GM21786 (cell line): ENCODE measurements around the gene GCNT2.
"Not testable (repeated sequence)": the region's sequence is repeated elsewhere in the genome, so short reads cannot be mapped to it uniquely, and the experiment has no call there.

Experiments used
- ATAC-seq: cut with Tn5 transposase; IDR thresholded peaks from one replicate; pipeline ENCODE4 v1.9.1; 2021; ENCODE audit not compliant: unreplicated experiment

Gene GCNT2

GRCh38 chr6:10513544-10513943 lies 7.6 kb upstream of the GCNT2 start:
- ATAC-seq: no peak

- no peak for ATAC-seq
Measured at GRCh38 chr6:10514049-10514780, 6.9 kb upstream of the GCNT2 start.

GRCh38 chr6:10516953-10517352 lies 4.2 kb upstream of the GCNT2 start:
- no peak for ATAC-seq

DNA sequence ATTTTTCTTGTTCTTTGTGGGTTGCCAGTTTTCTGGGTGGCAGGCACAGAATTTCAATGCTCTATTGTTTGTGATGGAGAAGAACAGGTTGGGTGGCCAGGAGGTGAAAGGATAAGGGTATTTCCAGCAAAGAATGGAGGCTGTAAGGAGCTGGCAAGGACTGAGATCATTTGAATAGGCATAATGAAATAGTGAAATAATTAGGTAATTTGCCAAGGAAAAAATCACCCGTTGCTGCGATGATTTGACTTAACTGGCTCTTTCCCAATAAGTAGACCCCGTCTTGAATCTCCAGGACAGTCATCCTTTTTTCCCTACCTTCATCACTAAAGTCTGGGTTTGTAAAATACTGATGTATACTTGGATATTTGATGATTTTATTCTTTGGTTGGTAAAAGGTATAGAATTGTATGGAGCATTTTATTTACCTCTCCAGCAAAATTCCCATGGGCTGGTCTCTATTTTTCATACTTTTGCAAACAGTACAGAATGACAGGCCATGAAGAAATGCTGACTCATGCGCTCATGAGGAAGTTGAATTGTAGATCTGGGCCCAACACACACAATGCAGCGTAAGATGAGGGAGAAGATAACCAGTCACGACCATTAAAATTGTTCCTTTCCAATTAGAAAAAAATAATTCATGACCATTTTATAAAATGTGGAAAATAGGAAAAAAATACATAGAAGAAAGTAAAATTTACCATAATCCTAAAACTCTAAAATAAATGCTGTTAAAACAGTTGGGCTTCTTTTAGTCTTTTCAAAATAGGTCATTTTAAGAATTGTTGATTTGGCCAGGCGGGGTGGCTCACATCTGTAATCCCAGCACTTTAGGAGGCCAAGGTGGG lies 2.4 kb upstream of the GCNT2 start:
- no peak for ATAC-seq

DNA sequence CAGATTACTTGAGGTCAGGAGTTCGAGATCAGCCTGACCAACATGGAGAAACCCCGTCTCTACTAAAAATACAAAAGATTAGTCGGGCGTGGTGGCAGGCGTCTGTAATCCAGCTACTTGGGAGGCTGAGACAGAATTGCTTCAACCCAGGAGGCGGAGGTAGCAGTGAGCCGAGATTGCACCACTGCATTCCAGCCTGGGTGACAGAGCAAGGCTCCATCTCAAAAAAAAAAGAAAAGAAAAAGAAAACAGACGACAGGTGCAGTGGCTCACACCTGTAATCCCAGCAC lies 1.8 kb upstream of the GCNT2 start:
- ATAC-seq: not testable (repeated sequence)

DNA sequence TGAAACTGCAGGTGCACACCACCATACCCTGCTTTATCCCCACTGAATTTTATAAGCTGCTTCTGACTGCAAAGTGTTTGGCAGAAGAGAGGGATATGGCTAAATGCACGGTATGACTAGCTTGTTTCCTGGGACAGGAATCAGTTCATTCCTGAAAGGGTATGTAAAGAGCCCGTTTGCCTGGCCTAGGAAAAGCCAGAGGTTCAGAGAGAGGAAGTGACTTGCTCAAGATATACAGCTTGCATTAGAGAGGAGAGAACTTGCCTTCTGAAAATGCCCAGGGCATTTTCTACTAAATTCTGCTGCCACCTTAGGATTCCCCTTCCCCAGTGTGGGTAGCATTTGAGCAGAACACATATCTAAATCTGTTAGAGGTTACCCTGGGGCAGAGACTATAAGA lies 683 bp upstream of the GCNT2 start:
- peak; percentile 8 for ATAC-seq

GRCh38 chr6:10522929-10523573 lies 1.9 kb downstream of the GCNT2 start:
- no peak for ATAC-seq

DNA sequence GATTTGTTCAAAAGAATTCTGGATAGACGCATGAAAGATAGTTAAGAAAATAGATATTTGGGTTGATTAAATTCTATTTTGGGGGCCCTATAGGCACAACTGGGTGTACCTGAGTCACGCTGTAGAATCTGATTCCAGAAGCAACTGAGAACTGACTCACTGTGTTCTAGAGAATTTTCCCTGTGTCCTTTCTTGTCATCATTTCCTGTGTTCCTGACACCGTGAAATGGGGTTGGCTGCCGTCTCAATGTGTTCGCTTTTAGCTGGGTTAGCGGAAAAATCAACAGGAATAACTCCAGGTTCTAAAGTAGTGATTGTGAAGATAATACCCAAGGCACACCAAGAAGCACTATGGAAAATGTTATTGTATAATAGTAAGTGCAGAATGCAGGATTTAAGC lies 5.0 kb downstream of the GCNT2 start:
- no peak for ATAC-seq

- peak; percentile 54 for ATAC-seq
Measured at GRCh38 chr6:10528158-10528981, 7.2 kb downstream of the GCNT2 start.

- ATAC-seq: no peak
Measured at GRCh38 chr6:10529231-10529801, 8.2 kb downstream of the GCNT2 start.

- not testable (repeated sequence) for ATAC-seq
Measured at GRCh38 chr6:10529828-10530374, 8.8 kb downstream of the GCNT2 start.

DNA sequence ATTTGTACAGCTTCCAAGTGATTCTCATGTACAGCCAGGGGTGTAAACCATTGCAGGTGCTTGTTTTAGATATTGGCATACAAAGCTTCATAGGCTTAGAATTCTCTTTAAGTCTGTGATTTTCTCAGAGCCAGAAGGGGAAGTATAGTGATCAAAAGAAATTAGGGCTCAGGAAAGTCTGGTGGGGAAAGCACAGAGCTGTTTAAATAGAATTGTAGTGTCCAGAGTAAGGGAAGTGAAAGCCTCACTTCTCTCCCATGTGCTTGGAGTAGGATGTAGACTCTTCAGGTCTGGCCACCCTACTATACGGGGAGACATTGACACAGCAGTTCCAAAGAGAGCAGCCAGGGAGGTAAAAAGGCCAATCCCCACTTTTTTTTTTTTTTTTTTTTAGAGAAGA lies 10.4 kb downstream of the GCNT2 start:
- ATAC-seq: no peak

- no peak for ATAC-seq
Measured at GRCh38 chr6:10531942-10532341, 10.8 kb downstream of the GCNT2 start.

DNA sequence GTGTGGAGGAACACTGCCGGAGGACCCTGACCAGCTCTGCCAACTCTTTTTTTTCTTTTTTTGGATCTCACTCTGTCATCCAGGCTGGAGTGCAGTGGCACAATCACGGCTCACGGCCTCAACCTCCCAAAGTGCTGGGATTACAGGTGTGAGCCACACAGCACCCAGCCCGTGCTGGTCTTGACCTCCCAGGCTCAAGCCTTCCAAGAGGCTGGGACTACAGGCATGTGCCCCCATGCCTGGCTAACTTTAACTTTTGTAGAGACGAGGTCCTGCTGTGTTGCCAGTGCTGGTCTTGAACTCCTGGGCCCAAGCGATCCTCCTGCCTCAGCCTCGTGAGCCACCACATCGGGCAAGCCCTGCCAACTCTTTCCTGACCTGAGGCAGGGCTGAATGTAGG lies 11.2 kb downstream of the GCNT2 start:
- ATAC-seq: no peak

DNA sequence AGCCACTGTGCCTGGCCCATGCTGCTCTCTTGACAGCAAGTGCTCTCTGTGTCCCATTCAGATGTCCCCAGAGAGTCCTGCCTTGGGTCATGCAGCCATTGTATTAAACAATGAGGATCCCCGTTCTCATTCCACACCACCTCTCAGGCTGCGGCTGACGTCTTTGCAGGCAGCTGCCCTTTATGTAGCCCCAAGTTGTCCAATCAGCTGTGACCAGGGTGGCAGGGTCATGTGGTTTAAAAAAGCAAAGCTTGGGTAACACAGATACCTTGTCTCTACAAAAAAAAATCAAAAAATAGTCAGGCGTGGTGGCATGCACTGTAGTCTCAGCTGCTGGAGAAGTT lies 13.2 kb downstream of the GCNT2 start:
- ATAC-seq: peak; percentile 13

DNA sequence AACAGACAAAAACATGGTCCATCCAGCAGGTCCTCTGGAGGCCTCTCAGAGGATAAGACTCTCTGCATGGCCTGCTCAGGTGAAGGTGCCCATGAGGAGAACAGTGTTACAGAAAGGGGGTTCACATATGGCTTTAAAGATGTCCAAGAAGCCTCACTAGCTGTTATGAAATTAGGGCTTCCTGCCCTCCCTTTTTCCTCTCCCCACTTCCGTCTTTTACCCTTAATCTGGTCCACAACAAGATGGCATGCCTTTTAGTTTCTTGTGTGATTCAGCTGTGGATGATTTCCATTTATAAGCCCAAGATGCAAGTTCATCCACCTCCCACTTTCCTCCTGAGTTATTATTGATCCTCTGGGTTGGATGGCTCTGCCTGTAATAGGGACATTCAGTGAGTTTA lies 14.0 kb downstream of the GCNT2 start:
- ATAC-seq: no peak

GRCh38 chr6:10537726-10538125 lies 16.6 kb downstream of the GCNT2 start:
- ATAC-seq: no peak

DNA sequence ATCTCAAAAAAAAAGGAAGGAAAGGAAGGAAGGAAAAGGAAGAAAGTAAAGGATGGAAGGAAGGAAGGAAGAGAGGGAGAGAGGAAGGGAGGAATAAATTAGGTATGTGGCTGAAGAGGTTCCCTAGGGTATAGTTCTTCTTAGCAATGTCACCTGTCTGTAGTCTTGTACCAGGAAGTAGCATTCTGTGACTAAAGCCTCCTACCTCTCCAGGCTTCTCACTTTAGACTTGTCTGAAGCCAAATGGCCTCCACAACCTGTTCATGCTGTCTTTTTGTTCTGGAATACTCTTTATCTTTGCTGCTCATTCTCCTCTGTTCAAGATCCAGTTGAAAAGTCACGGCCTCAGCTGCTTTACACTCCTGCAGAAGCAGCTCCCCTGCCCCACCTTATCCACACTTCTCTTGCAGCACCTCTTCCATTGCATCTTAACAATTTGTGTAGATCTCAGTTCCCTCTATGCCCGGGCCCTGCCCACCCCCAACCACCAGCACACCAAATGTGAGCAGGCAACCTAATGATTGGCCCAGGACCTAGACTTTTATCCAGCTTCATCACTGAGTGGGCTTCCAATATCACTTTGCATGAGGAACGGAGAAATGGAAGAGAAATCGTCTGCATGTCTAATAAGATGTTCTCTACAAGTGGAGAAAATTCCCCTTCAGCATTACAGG lies 19.1 kb downstream of the GCNT2 start:
- ATAC-seq: no peak

GRCh38 chr6:10541591-10541990 lies 20.4 kb downstream of the GCNT2 start:
- ATAC-seq: no peak

- no peak for ATAC-seq
Measured at GRCh38 chr6:10542213-10542612, 21.1 kb downstream of the GCNT2 start.
